GM13976 (cell line): ENCODE results near the gene TFE3.

Experiments used
- DNase-seq: peaks from one replicate; pipeline ENCODE4 v3.0.0; 2012; ENCODE audit warnings: low spot score
- in situ Hi-C: fragments of 300-500 bp; cut with MboI; formaldehyde crosslinking; loops from one replicate; pipeline ENCODE4 v1.12.0; 2022; ENCODE audit warnings: low sequenced_read_pairs, mixed read lengths, inconsistent platforms; ENCODE audit not compliant: unreplicated experiment
- TF ChIP-seq, protein P1 (sequence below): IDR thresholded peaks from 2 replicates; pipeline ENCODE4 v1.5.1; 2012; ENCODE audit warnings: borderline replicate concordance, mild to moderate bottlenecking; ENCODE audit not compliant: insufficient read depth; ENCODE audit errors: extremely low read depth, missing control alignments, control extremely low read depth

TFE3 gene

DNA sequence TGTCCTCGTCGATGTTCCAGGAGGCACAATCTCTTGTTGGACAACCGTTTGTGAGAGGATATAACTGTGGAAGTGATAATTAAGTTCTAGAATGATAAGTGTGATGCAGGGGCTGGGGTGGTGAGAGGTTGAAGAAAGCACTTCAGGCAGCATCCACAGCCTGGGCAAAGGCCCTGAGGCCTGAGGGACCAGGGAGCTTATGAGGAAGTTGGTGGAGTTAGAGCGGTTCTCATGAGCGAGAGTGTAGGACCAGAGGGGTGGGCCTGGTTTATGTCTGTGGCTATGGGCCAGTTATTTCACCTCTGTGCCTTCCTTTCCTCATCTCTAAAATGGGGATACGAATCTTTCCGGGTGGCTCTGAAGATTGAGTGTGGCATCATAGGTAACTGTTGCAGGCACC, 18.3 kb upstream of the TFE3 start:
- TF ChIP-seq, protein P1, sequence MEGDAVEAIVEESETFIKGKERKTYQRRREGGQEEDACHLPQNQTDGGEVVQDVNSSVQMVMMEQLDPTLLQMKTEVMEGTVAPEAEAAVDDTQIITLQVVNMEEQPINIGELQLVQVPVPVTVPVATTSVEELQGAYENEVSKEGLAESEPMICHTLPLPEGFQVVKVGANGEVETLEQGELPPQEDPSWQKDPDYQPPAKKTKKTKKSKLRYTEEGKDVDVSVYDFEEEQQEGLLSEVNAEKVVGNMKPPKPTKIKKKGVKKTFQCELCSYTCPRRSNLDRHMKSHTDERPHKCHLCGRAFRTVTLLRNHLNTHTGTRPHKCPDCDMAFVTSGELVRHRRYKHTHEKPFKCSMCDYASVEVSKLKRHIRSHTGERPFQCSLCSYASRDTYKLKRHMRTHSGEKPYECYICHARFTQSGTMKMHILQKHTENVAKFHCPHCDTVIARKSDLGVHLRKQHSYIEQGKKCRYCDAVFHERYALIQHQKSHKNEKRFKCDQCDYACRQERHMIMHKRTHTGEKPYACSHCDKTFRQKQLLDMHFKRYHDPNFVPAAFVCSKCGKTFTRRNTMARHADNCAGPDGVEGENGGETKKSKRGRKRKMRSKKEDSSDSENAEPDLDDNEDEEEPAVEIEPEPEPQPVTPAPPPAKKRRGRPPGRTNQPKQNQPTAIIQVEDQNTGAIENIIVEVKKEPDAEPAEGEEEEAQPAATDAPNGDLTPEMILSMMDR = no peak
- in situ Hi-C loops = no loop called here
- DNase-seq = no peak

DNA sequence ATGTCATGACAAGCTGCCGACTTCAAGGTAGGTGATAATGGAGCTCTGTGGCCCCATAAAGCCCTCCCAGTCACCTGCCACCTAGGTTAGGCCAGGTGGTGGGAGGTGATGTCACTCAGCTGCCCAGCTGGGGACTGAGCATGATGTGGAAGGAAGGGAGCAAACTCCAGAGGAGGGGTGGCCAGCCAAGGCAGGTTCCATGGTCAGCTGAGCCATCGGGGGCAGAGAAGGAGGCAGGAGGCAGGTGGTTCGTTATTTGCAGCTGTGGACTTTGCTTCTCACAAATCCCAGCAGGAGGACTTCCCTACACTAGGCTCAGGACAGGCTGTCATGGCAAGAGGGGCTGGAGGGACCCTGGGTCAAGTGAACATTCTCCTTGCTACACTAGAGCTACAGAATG, 17.8 kb upstream of the TFE3 start:
- TF ChIP-seq, protein P1 = no peak
- in situ Hi-C loops = no loop called here
- DNase-seq = no peak

DNA sequence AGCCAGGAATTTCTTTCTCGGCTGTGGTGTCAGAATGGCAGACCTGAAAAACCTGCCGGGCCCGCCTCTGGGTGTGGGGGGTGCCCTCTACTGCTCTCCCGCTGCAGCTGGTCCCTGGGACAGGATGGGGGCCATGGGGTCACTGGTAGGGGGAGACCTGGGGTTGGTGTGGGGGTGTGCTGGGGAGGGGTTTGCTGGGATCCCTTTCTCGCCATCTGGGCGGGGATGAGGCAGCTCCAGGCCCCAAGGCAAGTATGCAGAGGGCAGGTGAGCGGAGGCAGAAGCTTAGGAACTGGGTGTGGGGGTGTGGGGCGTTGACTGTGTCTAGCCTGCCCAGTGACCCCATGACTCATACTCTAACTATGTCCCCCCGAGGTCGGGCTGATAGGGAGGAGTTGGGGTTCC, 16.5 kb upstream of the TFE3 start:
- TF ChIP-seq, protein P1 = no peak
- in situ Hi-C loops = no loop called here
- DNase-seq = no peak

DNA sequence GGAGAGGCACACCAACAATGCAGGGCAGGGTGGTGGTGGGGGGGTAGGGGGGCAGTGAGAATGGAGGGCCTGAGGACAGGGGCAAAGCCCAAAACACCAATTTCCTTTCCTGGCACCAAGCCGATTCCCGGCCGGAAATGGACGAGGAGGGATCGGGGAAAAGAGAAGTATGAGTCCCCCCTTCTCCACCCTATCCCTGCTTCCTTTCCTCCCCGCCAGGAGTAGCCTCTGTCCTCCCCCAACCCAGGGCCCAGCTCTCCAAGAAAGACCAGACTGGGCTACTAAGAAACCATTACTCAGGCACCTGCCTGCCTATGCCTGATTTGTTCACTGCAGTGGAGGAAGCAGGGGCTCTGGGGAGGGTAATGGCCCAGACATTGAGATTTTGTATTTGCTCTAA, 16.0 kb upstream of the TFE3 start:
- in situ Hi-C loops = no loop called here
- DNase-seq = no peak
- TF ChIP-seq, protein P1 = no peak

DNA sequence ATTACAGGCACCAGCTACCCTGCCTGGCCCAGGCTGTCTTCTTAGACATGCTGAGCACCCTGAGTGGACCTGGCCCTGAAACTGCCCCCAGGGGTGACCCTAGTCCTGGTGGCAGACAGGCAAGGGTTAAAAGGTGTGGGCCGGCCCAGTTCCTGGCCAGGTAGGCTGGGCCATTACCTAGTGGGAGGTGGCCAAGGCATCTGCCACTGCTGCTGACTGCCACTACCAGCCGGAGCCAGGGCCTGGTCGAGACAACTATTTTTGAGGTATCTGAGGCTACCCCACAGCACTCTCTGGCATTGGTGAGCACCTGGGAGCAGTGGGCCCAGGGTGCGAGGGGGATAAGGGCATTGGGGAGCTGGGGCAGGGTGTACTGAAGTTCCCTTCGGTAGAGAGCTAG, 15.6 kb upstream of the TFE3 start, which contains the start of gene CCDC120:
TSS of gene CCDC120 (plus strand) at position 206 of the 400 bp plus-strand sequence. CDS start 3,043 bp downstream, outside the sequence.
- TF ChIP-seq, protein P1 = no peak
- no peak for DNase-seq
- in situ Hi-C loops = no loop called here

DNA sequence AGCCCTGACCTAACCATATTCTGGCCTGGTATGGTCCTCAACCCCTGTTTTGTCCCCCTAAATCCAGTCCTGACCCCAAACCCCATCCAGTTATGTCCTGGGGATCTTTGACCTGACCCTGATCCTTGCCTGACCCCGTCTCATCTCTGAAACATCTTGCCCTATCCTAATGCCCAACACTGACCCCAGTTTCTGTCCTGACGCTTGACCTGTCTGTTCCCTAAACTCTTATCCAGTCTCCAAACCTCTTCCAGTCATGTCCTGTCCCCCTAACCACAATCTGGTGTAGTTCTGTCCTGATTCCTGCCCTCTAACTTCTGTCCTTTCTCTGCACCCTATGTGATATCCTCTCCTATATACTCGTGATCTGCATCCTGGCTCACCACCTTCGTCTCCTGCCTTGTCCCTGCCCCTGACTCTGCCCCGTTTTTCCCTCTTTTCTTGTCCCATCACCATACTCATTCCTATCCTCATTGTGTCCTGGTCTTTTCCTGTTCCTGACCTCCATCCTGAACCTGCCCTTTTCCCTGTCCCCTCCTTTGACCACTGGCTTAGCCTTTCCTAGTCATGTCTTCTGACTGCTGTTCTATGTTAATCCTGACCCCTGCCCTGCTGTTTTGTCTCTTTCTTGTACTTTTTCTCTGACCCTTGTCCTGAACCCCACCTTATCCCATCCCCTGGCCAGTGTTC, 11.1 kb upstream of the TFE3 start:
- TF ChIP-seq, protein P1 = no peak
- in situ Hi-C loops = no loop called here
- DNase-seq = no peak
